Loucy (cell line): ENCODE data around the gene FARSA.

Experiments used
- EZH2phosphoT487 ChIP-seq: fragments of 200-600 bp; IDR thresholded peaks from 2 replicates; pipeline ENCODE4 v1.6.1; 2018; ENCODE audit warnings: antibody characterized with exemption, mild to moderate bottlenecking, moderate library complexity, borderline replicate concordance
- TF ChIP-seq, protein P1 (sequence below): fragments of 200-600 bp; sonication (generic); conservative IDR thresholded peaks from 2 replicates; pipeline ENCODE4 v1.5.1; 2014; ENCODE audit warnings: mild to moderate bottlenecking, antibody characterized with exemption, low read length

DNA sequence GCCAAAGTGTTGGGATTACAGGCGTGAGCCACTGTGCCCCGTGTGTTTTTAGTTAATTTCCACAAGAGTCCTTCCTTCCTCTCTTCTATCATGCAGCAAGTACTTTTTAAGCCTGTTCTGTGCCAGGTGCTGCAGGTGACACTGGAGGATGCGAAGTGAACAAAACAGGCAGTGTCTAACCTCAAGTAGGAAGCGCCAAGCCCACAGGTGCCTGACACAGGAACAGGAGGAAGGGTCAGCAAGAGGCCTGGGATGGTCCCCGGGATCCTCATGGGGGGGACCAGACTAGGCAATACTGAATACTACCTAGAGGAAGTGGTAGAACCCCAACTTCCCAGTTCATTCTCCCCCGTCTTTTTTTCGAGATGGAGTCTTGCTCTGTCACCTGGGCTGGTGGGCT is 3.1 kb upstream of the FARSA start:
- TF ChIP-seq EZH2phosphoT487: no peak
- TF ChIP-seq, protein P1, sequence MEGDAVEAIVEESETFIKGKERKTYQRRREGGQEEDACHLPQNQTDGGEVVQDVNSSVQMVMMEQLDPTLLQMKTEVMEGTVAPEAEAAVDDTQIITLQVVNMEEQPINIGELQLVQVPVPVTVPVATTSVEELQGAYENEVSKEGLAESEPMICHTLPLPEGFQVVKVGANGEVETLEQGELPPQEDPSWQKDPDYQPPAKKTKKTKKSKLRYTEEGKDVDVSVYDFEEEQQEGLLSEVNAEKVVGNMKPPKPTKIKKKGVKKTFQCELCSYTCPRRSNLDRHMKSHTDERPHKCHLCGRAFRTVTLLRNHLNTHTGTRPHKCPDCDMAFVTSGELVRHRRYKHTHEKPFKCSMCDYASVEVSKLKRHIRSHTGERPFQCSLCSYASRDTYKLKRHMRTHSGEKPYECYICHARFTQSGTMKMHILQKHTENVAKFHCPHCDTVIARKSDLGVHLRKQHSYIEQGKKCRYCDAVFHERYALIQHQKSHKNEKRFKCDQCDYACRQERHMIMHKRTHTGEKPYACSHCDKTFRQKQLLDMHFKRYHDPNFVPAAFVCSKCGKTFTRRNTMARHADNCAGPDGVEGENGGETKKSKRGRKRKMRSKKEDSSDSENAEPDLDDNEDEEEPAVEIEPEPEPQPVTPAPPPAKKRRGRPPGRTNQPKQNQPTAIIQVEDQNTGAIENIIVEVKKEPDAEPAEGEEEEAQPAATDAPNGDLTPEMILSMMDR: no peak
